K562 (cell line): ENCODE data around the gene RAPGEF5. TPM values are rescaled to one million over a fixed set of nuclear protein-coding genes. Genes with fewer than 3 reads are reported as not detected.

ENCODE experiments used
- ATAC-seq: fragments of 200-7000 bp; cut with Tn5 transposase; 3 replicates; pipeline ENCODE4 v1.9.1; 2020; ENCODE audit warnings: moderate library complexity
- BruUV-seq: library from RNA; stranded (reverse); fragments of 400-500 nt; replicated peaks from 2 replicates; lab custom pipeline; 2021; lab: Mats Ljungman, UMichigan
- CTCF ChIA-PET: fragments of 300-600 bp; formaldehyde crosslinking; extraction: SDS; loops from one replicate; lab custom pipeline; 2021; ENCODE audit warnings: low intra/inter-chr PET ratio; lab: Yijun Ruan, JAX
- POLR2A ChIA-PET: fragments of 300-600, 350-650 bp; sonication (Branson Sonifier 250); formaldehyde crosslinking; extraction: SDS; loops from one replicate; lab custom pipeline; 2021; ENCODE audit warnings: antibody characterized with exemption, inconsistent platforms; lab: Yijun Ruan, JAX
- DNase-seq, 4 experiments: peaks; one replicate each; pipeline versions ENCODE4 v3.0.0 to v3.0.0-alpha.2; 2011 to 2018; ENCODE audit warnings: low spot score in 3 of 4, mixed read lengths in 3 of 4; ENCODE audit errors: extremely low read depth in 1 of 4
- FAIRE-seq: peaks from 2 replicates; lab custom pipeline; 2011; peaks lifted over from hg19 to GRCh38; lab: Jason Lieb, UNC
- H2AFZ ChIP-seq: 2 replicates; pipeline ENCODE4 v1.6.0; 2011; ENCODE audit warnings: low read depth, low read length, control low read depth, inconsistent platforms
- H3K27ac ChIP-seq: fragments of 200-600 bp; 3 replicates; pipeline ENCODE4 v1.8.0; 2011; ENCODE audit warnings: low read depth, mild to moderate bottlenecking, control low read depth, inconsistent platforms, low read length, moderate library complexity, mixed read lengths; ENCODE audit errors: extremely low read depth
- H3K27me3 ChIP-seq, 2 experiments: fragments of 300-600 bp in 1 of 2; 2 replicates in 1 of 2; 3 replicates in 1 of 2; pipeline versions ENCODE4 v1.6.0 to v1.8.0; 2011; ENCODE audit warnings: inconsistent platforms in 2 of 2, low read length in 2 of 2, mild to moderate bottlenecking in 1 of 2, mixed read lengths in 1 of 2, moderate library complexity in 1 of 2; ENCODE audit not compliant: control insufficient read depth in 2 of 2, insufficient read depth in 2 of 2
- H3K36me3 ChIP-seq: fragments of 300-600 bp; 3 replicates; pipeline ENCODE4 v1.8.0; 2011; ENCODE audit warnings: mild to moderate bottlenecking, low read length, inconsistent platforms; ENCODE audit not compliant: control insufficient read depth, insufficient read depth
- H3K4me1 ChIP-seq, 2 experiments: fragments of 200-600 bp in 1 of 2; replicated peaks in 1 of 2; 2 replicates in 1 of 2; 3 replicates in 1 of 2; pipeline versions ENCODE4 v1.5.1 to v1.8.0; 2011; ENCODE audit warnings: inconsistent platforms in 2 of 2, low read length in 2 of 2, mild to moderate bottlenecking in 1 of 2, mixed read lengths in 1 of 2, moderate library complexity in 1 of 2; ENCODE audit not compliant: control insufficient read depth in 2 of 2, insufficient read depth in 2 of 2
- H3K4me2 ChIP-seq: 2 replicates; pipeline ENCODE4 v1.6.1; 2011; ENCODE audit warnings: low read length, control low read depth, inconsistent platforms, mixed read lengths; ENCODE audit not compliant: insufficient read depth
- H3K4me3 ChIP-seq: fragments of 200-600 bp; sonication (generic), shearing (Covaris generic); 2 replicates; pipeline ENCODE4 v1.5.1; 2016; ENCODE audit warnings: control low read depth, inconsistent platforms
- H3K79me2 ChIP-seq: fragments of 200-600 bp; 3 replicates; pipeline ENCODE4 v1.8.0; 2011; ENCODE audit warnings: low read length, inconsistent platforms; ENCODE audit not compliant: control insufficient read depth, insufficient read depth
- H3K9ac ChIP-seq, 2 experiments: 2 replicates each; pipeline versions ENCODE4 v1.6.0 to v1.6.1; 2011; ENCODE audit warnings: low read depth in 2 of 2, low read length in 2 of 2, control low read depth in 1 of 2, inconsistent platforms in 1 of 2, mild to moderate bottlenecking in 1 of 2, mixed read lengths in 1 of 2; ENCODE audit not compliant: insufficient read depth in 1 of 2
- H3K9me1 ChIP-seq: one replicate; pipeline ENCODE4 v1.6.0; 2011; ENCODE audit warnings: inconsistent platforms, mild to moderate bottlenecking, low read length, moderate library complexity; ENCODE audit not compliant: control insufficient read depth, insufficient read depth
- H3K9me3 ChIP-seq: replicated peaks from 2 replicates; pipeline ENCODE4 v1.5.1; 2011; ENCODE audit warnings: low read depth, low read length, inconsistent platforms; ENCODE audit not compliant: control insufficient read depth, insufficient read depth
- H4K20me1 ChIP-seq: replicated peaks from 2 replicates; pipeline ENCODE4 v1.6.1; 2011; ENCODE audit warnings: low read length, inconsistent platforms, mixed read lengths; ENCODE audit not compliant: control insufficient read depth, insufficient read depth
- CHD2 ChIP-seq: IDR thresholded peaks from 2 replicates; pipeline ENCODE4 v1.6.1; 2011; ENCODE audit warnings: low read depth, low read length
- E2F3 ChIP-seq: fragments of 250-450 bp; sonication (Bioruptor Pico); IDR thresholded peaks from 2 replicates; pipeline ENCODE4 v1.4.0; 2020; ENCODE audit warnings: mild to moderate bottlenecking
- ETV6 ChIP-seq, 3 experiments: fragments of 150-350 bp in 1 of 3; sonication (generic) in 1 of 3; formaldehyde crosslinking in 1 of 3; IDR thresholded peaks; 2 replicates each; pipeline versions ENCODE4 v1.6.1 to v1.8.0; 2014 to 2022; ENCODE audit warnings: borderline replicate concordance in 2 of 3, low read depth in 2 of 3, antibody characterized with exemption in 1 of 3, low read length in 1 of 3, mild to moderate bottlenecking in 1 of 3, missing genetic modification reagents in 1 of 3
- GATAD2A ChIP-seq: fragments of 450-650 bp; IDR thresholded peaks from 2 replicates; pipeline ENCODE4 v1.6.1; 2017
- HMGN3 ChIP-seq: IDR thresholded peaks from 2 replicates; pipeline ENCODE4 v1.6.1; 2011; ENCODE audit warnings: borderline replicate concordance, low read depth, mild to moderate bottlenecking, mixed read lengths, low read length; ENCODE audit not compliant: insufficient read length; ENCODE audit errors: extremely low read depth
- ILK ChIP-seq: fragments of 450-650 bp; IDR thresholded peaks from 2 replicates; pipeline ENCODE4 v1.6.1; 2016; ENCODE audit warnings: missing genetic modification characterization, low read depth, mild to moderate bottlenecking, missing compliant biosample characterization, moderate library complexity, borderline replicate concordance
- MAFG ChIP-seq: fragments of 450-650 bp; conservative IDR thresholded peaks from 2 replicates; pipeline ENCODE4 v1.6.1; 2016; ENCODE audit warnings: missing genetic modification characterization, missing compliant biosample characterization
- NELFE ChIP-seq: IDR thresholded peaks from 2 replicates; pipeline ENCODE4 v1.6.1; 2011; ENCODE audit warnings: mild to moderate bottlenecking; ENCODE audit not compliant: insufficient read depth, insufficient read length
- POLR2AphosphoS5 ChIP-seq: IDR thresholded peaks from 2 replicates; pipeline ENCODE4 v1.6.1; 2011; ENCODE audit warnings: mild to moderate bottlenecking, low read depth, low read length, moderate library complexity; ENCODE audit not compliant: control insufficient read depth, insufficient read depth
- RBM14 ChIP-seq: fragments of 200-400 bp; formaldehyde crosslinking; IDR thresholded peaks from 2 replicates; pipeline ENCODE4 v1.6.1; 2018; ENCODE audit warnings: low read depth, mild to moderate bottlenecking, low read length, moderate library complexity, borderline replicate concordance; ENCODE audit not compliant: insufficient read depth
- RBM25 ChIP-seq: fragments of 200-400 bp; formaldehyde crosslinking; IDR thresholded peaks from 2 replicates; pipeline ENCODE4 v1.6.1; 2018; ENCODE audit warnings: low read length, low read depth, moderate library complexity; ENCODE audit not compliant: severe bottlenecking
- SRF ChIP-seq, 2 experiments: fragments of 250-450, 450-650 bp in 1 of 2; sonication (Bioruptor Pico) in 1 of 2; sonication (generic) in 1 of 2; formaldehyde crosslinking; IDR thresholded peaks; 2 replicates each; pipeline versions ENCODE4 v1.5.0 to v1.5.1; 2020 to 2022; ENCODE audit warnings: mild to moderate bottlenecking in 1 of 2, missing genetic modification reagents in 1 of 2
- TCF7 ChIP-seq: sonication (generic); IDR thresholded peaks from 2 replicates; pipeline ENCODE4 v1.6.1; 2016; ENCODE audit warnings: antibody characterized with exemption, borderline replicate concordance
- U2AF1 ChIP-seq: fragments of 200-400 bp; formaldehyde crosslinking; optimal IDR thresholded peaks from 2 replicates; pipeline ENCODE3; 2017; ENCODE audit warnings: mild to moderate bottlenecking, low read depth, low read length, moderate library complexity
- ZBED1 ChIP-seq: IDR thresholded peaks from 2 replicates; pipeline ENCODE4 v1.6.1; 2014
- ZNF316 ChIP-seq: fragments of 450-650 bp; IDR thresholded peaks from 2 replicates; pipeline ENCODE4 v1.6.1; 2016
- ZNF717 ChIP-seq: fragments of 250-450 bp; sonication (Bioruptor Pico); IDR thresholded peaks from 2 replicates; pipeline ENCODE4 v1.5.0; 2021
- ZNF830 ChIP-seq: fragments of 250-450 bp; sonication (Bioruptor Pico); IDR thresholded peaks from 2 replicates; pipeline ENCODE4 v1.5.0; 2021; ENCODE audit warnings: mild to moderate bottlenecking
- WGBS: fragments of 100-300 bp; shearing (Covaris generic); methylation state at CpG from one replicate; pipeline ENCODE4 v1.1.6; 2016; ENCODE audit warnings: low coverage, mixed read lengths; ENCODE audit not compliant: insufficient coverage; ENCODE audit errors: missing lambda C conversion rate; 5-methylcytosine and 5-hydroxymethylcytosine counted together
- in situ Hi-C: fragments of 300-500 bp; cut with MboI; formaldehyde crosslinking; loops from 4 replicates; pipeline ENCODE4 v1.15.0; 2018; ENCODE audit warnings: inconsistent platforms, mixed read lengths
- intact Hi-C: fragments of 100-400 bp; cut with micrococcal nuclease; formaldehyde crosslinking; loops from 2 replicates; pipeline ENCODE4 v1.14.2; 2022
- polyA plus RNA-seq, 8 experiments: library from polyadenylated mRNA; depleted of rRNA in 4 of 8; stranded (reverse) in 5 of 8; unstranded in 3 of 8; fragments of >200 nt; fragmentation: Nextera tagmentation in 2 of 8; fragmentation: Illumina TruSeq in 1 of 8; extraction: Ambion mirVana in 2 of 8; extraction: Trizol in 1 of 8; gene quantifications; 2 replicates each; pipeline versions ENCODE4 v1.2.1 to v1.2.3, GENCODE V29; 2011 to 2014; ENCODE audit warnings: inconsistent platforms in 1 of 8, missing spikeins in 1 of 8
- total RNA-seq, 7 experiments: library from RNA; depleted of rRNA in 6 of 7; stranded (reverse); fragments of >200 nt in 6 of 7; fragmentation: Illumina TruSeq in 2 of 7; extraction: Trizol in 2 of 7; gene quantifications; 2 replicates each; pipeline versions ENCODE4 v1.2.1 to v1.2.3, GENCODE V29; 2011 to 2021; ENCODE audit warnings: low replicate concordance in 1 of 7
- TF ChIP-seq, protein P1 (sequence below): fragments of 250-450 bp; sonication (Bioruptor Pico); IDR thresholded peaks from 2 replicates; pipeline ENCODE4 v1.8.0; 2022; ENCODE audit warnings: moderate library complexity, mild to moderate bottlenecking, inconsistent platforms
- TF ChIP-seq, protein P2 (sequence below), 2 experiments: fragments of 150-350 bp in 1 of 2; IDR thresholded peaks; 2 replicates each; pipeline ENCODE4 v1.6.1; 2012 to 2016; ENCODE audit warnings: low read depth in 2 of 2, low read length in 2 of 2, mild to moderate bottlenecking in 1 of 2, moderate library complexity in 1 of 2

Gene RAPGEF5
- total and polyA plus RNA-seq, 9 of the 15 experiments (the other 6 are each of a cell fraction or from before 2014, with no cell fraction given), result 0.39 to 2.0 (median 1.1) TPM

DNA sequence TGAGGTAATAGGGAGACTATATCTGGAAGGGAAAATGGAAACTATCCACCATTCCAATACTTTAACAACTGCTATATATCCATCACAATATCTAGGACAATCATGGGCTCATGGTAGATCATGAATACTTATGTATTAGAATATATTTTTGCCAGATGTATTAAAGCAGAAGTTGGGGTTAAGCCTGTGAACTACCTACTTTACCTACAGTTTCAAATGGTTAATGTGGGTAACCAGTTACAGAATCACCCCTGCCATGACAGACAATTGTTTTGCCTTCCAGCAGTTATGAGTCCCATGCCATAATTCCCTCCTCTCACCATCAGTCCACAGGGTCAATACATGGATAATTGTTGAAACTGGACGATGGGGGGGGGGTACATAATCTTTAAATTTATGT lies 29.9 kb upstream of the RAPGEF5 start:
- no peaks in the 10 kb centered on the region for H3K79me2 ChIP-seq
- WGBS, result 17% methylated on average over 1 of the region's 1 CpG
- H3K4me2 ChIP-seq, result no peak overlapping the region
- H3K9ac ChIP-seq, result no peak overlapping the region
- ChIA-PET CTCF (no interaction called here), POLR2A (interaction anchor here (1.6 kb wide), 1 partner anchor 11 kb away, joined by 6 read pairs; no protein-coding TSS in a partner anchor)
- TF ChIP-seq TCF7, result no peak
- TF ChIP-seq ILK (tag), result no peak
- no peak for TF ChIP-seq ZNF717 (CRISPR knock-in tag)
- TF ChIP-seq RBM14, result no peak
- TF ChIP-seq CHD2, result no peak
- no peak for TF ChIP-seq ZNF316
- TF ChIP-seq ETV6 (IDR thresholded peaks at IDR 0.05; ENCODE audit: borderline replicate concordance in 1 of 2, low read depth in 2 of 2, low read length in 1 of 2), result no peak
- TF ChIP-seq ETV6 (CRISPR knock-in tag; IDR thresholded peaks at IDR 0.05; ENCODE audit: borderline replicate concordance), result no peak
- TF ChIP-seq U2AF1, result no peak
- no peak for TF ChIP-seq ZBED1
- TF ChIP-seq MAFG (tag), result no peak
- TF ChIP-seq ZNF830 (CRISPR knock-in tag), result no peak
- no peak for TF ChIP-seq RBM25
- TF ChIP-seq HMGN3, result no peak
- TF ChIP-seq POLR2AphosphoS5, result no peak
- no peak for TF ChIP-seq NELFE
- TF ChIP-seq, protein P1, sequence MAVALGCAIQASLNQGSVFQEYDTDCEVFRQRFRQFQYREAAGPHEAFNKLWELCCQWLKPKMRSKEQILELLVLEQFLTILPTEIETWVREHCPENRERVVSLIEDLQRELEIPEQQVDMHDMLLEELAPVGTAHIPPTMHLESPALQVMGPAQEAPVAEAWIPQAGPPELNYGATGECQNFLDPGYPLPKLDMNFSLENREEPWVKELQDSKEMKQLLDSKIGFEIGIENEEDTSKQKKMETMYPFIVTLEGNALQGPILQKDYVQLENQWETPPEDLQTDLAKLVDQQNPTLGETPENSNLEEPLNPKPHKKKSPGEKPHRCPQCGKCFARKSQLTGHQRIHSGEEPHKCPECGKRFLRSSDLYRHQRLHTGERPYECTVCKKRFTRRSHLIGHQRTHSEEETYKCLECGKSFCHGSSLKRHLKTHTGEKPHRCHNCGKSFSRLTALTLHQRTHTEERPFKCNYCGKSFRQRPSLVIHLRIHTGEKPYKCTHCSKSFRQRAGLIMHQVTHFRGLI, result no peak
- no peak for TF ChIP-seq E2F3
- TF ChIP-seq GATAD2A, result no peak
- TF ChIP-seq, protein P2, sequence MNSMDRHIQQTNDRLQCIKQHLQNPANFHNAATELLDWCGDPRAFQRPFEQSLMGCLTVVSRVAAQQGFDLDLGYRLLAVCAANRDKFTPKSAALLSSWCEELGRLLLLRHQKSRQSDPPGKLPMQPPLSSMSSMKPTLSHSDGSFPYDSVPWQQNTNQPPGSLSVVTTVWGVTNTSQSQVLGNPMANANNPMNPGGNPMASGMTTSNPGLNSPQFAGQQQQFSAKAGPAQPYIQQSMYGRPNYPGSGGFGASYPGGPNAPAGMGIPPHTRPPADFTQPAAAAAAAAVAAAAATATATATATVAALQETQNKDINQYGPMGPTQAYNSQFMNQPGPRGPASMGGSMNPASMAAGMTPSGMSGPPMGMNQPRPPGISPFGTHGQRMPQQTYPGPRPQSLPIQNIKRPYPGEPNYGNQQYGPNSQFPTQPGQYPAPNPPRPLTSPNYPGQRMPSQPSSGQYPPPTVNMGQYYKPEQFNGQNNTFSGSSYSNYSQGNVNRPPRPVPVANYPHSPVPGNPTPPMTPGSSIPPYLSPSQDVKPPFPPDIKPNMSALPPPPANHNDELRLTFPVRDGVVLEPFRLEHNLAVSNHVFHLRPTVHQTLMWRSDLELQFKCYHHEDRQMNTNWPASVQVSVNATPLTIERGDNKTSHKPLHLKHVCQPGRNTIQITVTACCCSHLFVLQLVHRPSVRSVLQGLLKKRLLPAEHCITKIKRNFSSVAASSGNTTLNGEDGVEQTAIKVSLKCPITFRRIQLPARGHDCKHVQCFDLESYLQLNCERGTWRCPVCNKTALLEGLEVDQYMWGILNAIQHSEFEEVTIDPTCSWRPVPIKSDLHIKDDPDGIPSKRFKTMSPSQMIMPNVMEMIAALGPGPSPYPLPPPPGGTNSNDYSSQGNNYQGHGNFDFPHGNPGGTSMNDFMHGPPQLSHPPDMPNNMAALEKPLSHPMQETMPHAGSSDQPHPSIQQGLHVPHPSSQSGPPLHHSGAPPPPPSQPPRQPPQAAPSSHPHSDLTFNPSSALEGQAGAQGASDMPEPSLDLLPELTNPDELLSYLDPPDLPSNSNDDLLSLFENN (IDR thresholded peaks at IDR 0.05; ENCODE audit: low read depth in 2 of 2, low read length in 2 of 2), result no peak
- TF ChIP-seq SRF (CRISPR knock-in tag; IDR thresholded peaks at IDR 0.05), result no peak
- H3K36me3 ChIP-seq, result no peaks in the 10 kb centered on the region
- ATAC-seq (no peak), FAIRE-seq (no peak), DNase-seq (no peak)
- H3K27me3 ChIP-seq, result no peaks in the 10 kb centered on the region
- H3K9me3 ChIP-seq, result no peaks in the 10 kb centered on the region
- BruUV-seq, result no TSS peak
- no peak overlapping the region for H3K27ac ChIP-seq
- H3K4me3 ChIP-seq, result no peak overlapping the region
- no peaks in the 10 kb centered on the region for H3K9me1 ChIP-seq
- peaks cover 0 to 5% of the 10 kb centered on the region in 2 experiments; a peak in 1 of 5 replicates for H3K4me1 ChIP-seq
- H4K20me1 ChIP-seq, result no peaks in the 10 kb centered on the region
- intact Hi-C loops (no loop called here), in situ Hi-C loops (no loop called here)
- no peak overlapping the region for H2AFZ ChIP-seq
